HuH-7.5 (cell line): ENCODE results near the gene OXER1.
"Not testable (repeated sequence)": the region's sequence is repeated elsewhere in the genome, so short reads cannot be mapped to it uniquely, and the experiment has no call there.

Source experiments
- DNase-seq: peaks from one replicate; pipeline ENCODE4 v3.0.0; 2011; ENCODE audit warnings: low spot score

OXER1 gene

GRCh38 chr2:42752314-42752713 is 11.6 kb downstream of the OXER1 start:
- no peak for DNase-seq

- no peak for DNase-seq
Measured at GRCh38 chr2:42748840-42749239, 15.1 kb downstream of the OXER1 start.

- no peak for DNase-seq
Measured at GRCh38 chr2:42747422-42747821, 16.5 kb downstream of the OXER1 start.

- no peak for DNase-seq
Measured at GRCh38 chr2:42744545-42745082, 19.3 kb downstream of the OXER1 start.

GRCh38 chr2:42743659-42743990 is 20.3 kb downstream of the OXER1 start:
- no peak for DNase-seq

- DNase-seq, result no peak
Measured at GRCh38 chr2:42742740-42743658, 20.9 kb downstream of the OXER1 start.

GRCh38 chr2:42741140-42741539 is 22.8 kb downstream of the OXER1 start:
- DNase-seq, result no peak

- no peak for DNase-seq
Measured at GRCh38 chr2:42736598-42737322, 27.2 kb downstream of the OXER1 start.

GRCh38 chr2:42733852-42734251 is 30.1 kb downstream of the OXER1 start:
- no peak for DNase-seq

GRCh38 chr2:42731316-42731715 is 32.6 kb downstream of the OXER1 start:
- DNase-seq, result not testable (repeated sequence)

- DNase-seq, result no peak
Measured at GRCh38 chr2:42726680-42727079, 37.3 kb downstream of the OXER1 start.

- DNase-seq, result no peak
Measured at GRCh38 chr2:42725657-42726056, 38.3 kb downstream of the OXER1 start.

- DNase-seq, result no peak
Measured at GRCh38 chr2:42724886-42725285, 39.0 kb downstream of the OXER1 start.

GRCh38 chr2:42723465-42723864 is 40.5 kb downstream of the OXER1 start:
- no peak for DNase-seq

- DNase-seq, result no peak
Measured at GRCh38 chr2:42722320-42723190, 41.4 kb downstream of the OXER1 start.

GRCh38 chr2:42721898-42722297 is 42.0 kb downstream of the OXER1 start:
- no peak for DNase-seq

GRCh38 chr2:42714686-42715085 is 49.2 kb downstream of the OXER1 start:
- DNase-seq, result no peak

- no peak for DNase-seq
Measured at GRCh38 chr2:42713920-42714319, 50.0 kb downstream of the OXER1 start.

GRCh38 chr2:42712934-42713333 is 51.0 kb downstream of the OXER1 start:
- no peak for DNase-seq
